Keratinocyte (primary cell): ENCODE measurements around the gene FSIP1.

Source experiments
- EZH2 ChIP-seq: IDR thresholded peaks from one replicate; pipeline ENCODE4 v1.6.1; 2012; ENCODE audit warnings: inconsistent platforms, mild to moderate bottlenecking, low read length, moderate library complexity
- TF ChIP-seq, protein P1 (sequence below), 3 experiments: IDR thresholded peaks in 1 of 3; conservative IDR thresholded peaks in 1 of 3; optimal IDR thresholded peaks in 1 of 3; 2 replicates in 2 of 3; 3 replicates in 1 of 3; pipeline versions ENCODE3 to v1.5.1; 2011; ENCODE audit warnings: low read length in 3 of 3, mild to moderate bottlenecking in 3 of 3, moderate library complexity in 2 of 3, control low read depth in 1 of 3, inconsistent platforms in 1 of 3; ENCODE audit not compliant: insufficient read depth in 2 of 3; ENCODE audit errors: extremely low read depth in 1 of 3

- TF ChIP-seq, protein P1, sequence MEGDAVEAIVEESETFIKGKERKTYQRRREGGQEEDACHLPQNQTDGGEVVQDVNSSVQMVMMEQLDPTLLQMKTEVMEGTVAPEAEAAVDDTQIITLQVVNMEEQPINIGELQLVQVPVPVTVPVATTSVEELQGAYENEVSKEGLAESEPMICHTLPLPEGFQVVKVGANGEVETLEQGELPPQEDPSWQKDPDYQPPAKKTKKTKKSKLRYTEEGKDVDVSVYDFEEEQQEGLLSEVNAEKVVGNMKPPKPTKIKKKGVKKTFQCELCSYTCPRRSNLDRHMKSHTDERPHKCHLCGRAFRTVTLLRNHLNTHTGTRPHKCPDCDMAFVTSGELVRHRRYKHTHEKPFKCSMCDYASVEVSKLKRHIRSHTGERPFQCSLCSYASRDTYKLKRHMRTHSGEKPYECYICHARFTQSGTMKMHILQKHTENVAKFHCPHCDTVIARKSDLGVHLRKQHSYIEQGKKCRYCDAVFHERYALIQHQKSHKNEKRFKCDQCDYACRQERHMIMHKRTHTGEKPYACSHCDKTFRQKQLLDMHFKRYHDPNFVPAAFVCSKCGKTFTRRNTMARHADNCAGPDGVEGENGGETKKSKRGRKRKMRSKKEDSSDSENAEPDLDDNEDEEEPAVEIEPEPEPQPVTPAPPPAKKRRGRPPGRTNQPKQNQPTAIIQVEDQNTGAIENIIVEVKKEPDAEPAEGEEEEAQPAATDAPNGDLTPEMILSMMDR (optimal IDR thresholded peaks at IDR 0.05 in 1 of 3, IDR thresholded peaks at IDR 0.05 in 1 of 3, conservative IDR thresholded peaks at IDR 0.05 in 1 of 3; ENCODE audit: extremely low read depth in 1 of 3, insufficient read depth in 2 of 3, low read length in 3 of 3) = no peak
- no peak for TF ChIP-seq EZH2
Observed at GRCh38 chr15:39646425-39646824, 136.2 kb downstream of the FSIP1 start.
